Measurements from ENCODE around the gene MRPS35.

DNA sequence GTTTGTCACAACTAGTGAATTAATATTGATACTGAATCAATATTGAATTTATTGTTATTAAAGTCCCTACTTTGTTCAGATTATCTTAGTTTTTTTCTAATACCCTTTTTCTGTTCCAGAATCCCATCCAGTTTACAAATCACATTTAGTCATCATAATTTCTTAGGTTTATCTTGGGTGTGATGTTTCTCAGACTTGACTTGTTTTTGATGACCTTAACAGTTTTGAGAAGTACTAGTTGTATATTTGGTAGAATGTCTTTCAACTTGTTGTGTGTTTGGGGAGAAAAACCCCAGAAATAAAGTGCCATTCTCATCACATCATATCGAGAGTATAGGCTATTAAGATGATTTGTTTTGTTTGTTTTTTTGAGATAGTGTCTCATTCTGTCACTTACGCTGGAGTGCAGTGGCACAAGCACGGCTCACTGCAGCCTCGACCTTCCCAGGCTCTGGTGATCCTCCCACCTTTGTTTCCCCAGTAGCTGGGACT, 19.5 kb downstream of the MRPS35 start:
- TF ChIP-seq EZH2 (IDR thresholded peaks at IDR 0.05; ENCODE audit: low read depth): no peak
- TF ChIP-seq, protein P1, sequence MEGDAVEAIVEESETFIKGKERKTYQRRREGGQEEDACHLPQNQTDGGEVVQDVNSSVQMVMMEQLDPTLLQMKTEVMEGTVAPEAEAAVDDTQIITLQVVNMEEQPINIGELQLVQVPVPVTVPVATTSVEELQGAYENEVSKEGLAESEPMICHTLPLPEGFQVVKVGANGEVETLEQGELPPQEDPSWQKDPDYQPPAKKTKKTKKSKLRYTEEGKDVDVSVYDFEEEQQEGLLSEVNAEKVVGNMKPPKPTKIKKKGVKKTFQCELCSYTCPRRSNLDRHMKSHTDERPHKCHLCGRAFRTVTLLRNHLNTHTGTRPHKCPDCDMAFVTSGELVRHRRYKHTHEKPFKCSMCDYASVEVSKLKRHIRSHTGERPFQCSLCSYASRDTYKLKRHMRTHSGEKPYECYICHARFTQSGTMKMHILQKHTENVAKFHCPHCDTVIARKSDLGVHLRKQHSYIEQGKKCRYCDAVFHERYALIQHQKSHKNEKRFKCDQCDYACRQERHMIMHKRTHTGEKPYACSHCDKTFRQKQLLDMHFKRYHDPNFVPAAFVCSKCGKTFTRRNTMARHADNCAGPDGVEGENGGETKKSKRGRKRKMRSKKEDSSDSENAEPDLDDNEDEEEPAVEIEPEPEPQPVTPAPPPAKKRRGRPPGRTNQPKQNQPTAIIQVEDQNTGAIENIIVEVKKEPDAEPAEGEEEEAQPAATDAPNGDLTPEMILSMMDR (conservative IDR thresholded peaks at IDR 0.05): no peak
